WTC11 (cell line): ENCODE measurements around the gene KLHL7. TPM values are rescaled to one million over a fixed set of nuclear protein-coding genes. Genes with fewer than 3 reads are reported as not detected.

Experiments used
- ATAC-seq: fragments of 200-7000 bp; cut with Tn5 transposase; 2 replicates; pipeline ENCODE4 v1.10.0; 2021; ENCODE audit warnings: mild to moderate bottlenecking, moderate library complexity
- CTCF ChIA-PET: fragments of 300-600 bp; sonication (Branson Sonifier 250); formaldehyde crosslinking; loops from one replicate; lab custom pipeline; 2021; ENCODE audit warnings: antibody characterized with exemption; lab: Charles Lee
- POLR2A ChIA-PET: fragments of 350-600 bp; sonication (Branson Sonifier 250); formaldehyde crosslinking; loops from one replicate; lab custom pipeline; 2021; ENCODE audit warnings: antibody characterized with exemption; lab: Charles Lee
- DNase-seq: peaks from one replicate; pipeline ENCODE4 v3.0.0; 2021; ENCODE audit warnings: low spot score
- H3K27ac Mint-ChIP-seq: 2 replicates; pipeline ENCODE4 v1.8.0; 2021; ENCODE audit warnings: mixed read lengths
- H3K27me3 Mint-ChIP-seq: 2 replicates; pipeline ENCODE4 v1.8.0; 2021; ENCODE audit warnings: low read depth, mild to moderate bottlenecking, moderate library complexity, mixed read lengths
- H3K36me3 Mint-ChIP-seq: 2 replicates; pipeline ENCODE4 v1.8.0; 2021; ENCODE audit warnings: mixed read lengths
- H3K4me1 Mint-ChIP-seq: 2 replicates; pipeline ENCODE4 v1.8.0; 2022; ENCODE audit warnings: mixed read lengths
- H3K4me3 Mint-ChIP-seq: 2 replicates; pipeline ENCODE4 v1.8.0; 2021; ENCODE audit warnings: mild to moderate bottlenecking, moderate library complexity, mixed read lengths
- H3K9me3 Mint-ChIP-seq: 2 replicates; pipeline ENCODE4 v1.8.0; 2021; ENCODE audit warnings: mixed read lengths
- AR ChIP-seq: fragments of 250-450 bp; sonication (Bioruptor Pico); IDR thresholded peaks from 2 replicates; pipeline ENCODE4 v1.9.0; 2021; ENCODE audit warnings: mild to moderate bottlenecking
- CREB1 ChIP-seq: sonication (generic); formaldehyde crosslinking; IDR thresholded peaks from 2 replicates; pipeline ENCODE4 v1.8.0; 2023; ENCODE audit warnings: mild to moderate bottlenecking, missing genetic modification reagents
- ERG ChIP-seq: fragments of 250-450 bp; sonication (Bioruptor Pico); IDR thresholded peaks from 2 replicates; pipeline ENCODE4 v1.8.0; 2021; ENCODE audit warnings: mild to moderate bottlenecking
- ESRRA ChIP-seq: sonication (generic); formaldehyde crosslinking; IDR thresholded peaks from 2 replicates; pipeline ENCODE4 v1.8.1; 2022; ENCODE audit warnings: mild to moderate bottlenecking, missing genetic modification reagents, borderline replicate concordance
- GRHL2 ChIP-seq: fragments of 250-450 bp; sonication (Bioruptor Pico); IDR thresholded peaks from 2 replicates; pipeline ENCODE4 v1.8.0; 2022; ENCODE audit warnings: mild to moderate bottlenecking, moderate library complexity; ENCODE audit not compliant: insufficient replicate concordance, severe bottlenecking
- IRF2 ChIP-seq: sonication (generic); formaldehyde crosslinking; IDR thresholded peaks from 2 replicates; pipeline ENCODE4 v1.8.0; 2022; ENCODE audit warnings: low read depth, missing genetic modification reagents, borderline replicate concordance
- NFYB ChIP-seq: sonication (generic); formaldehyde crosslinking; conservative IDR thresholded peaks from 2 replicates; pipeline ENCODE4 v1.8.0; 2022; ENCODE audit warnings: low read depth, missing genetic modification reagents
- TEAD4 ChIP-seq: sonication (generic); formaldehyde crosslinking; IDR thresholded peaks from 2 replicates; pipeline ENCODE4 v1.8.0; 2022; ENCODE audit warnings: mild to moderate bottlenecking, missing genetic modification reagents
- ZNF121 ChIP-seq: sonication (generic); formaldehyde crosslinking; IDR thresholded peaks from 2 replicates; pipeline ENCODE4 v1.8.0; 2023; ENCODE audit warnings: missing genetic modification reagents
- ZNF219 ChIP-seq: sonication (generic); formaldehyde crosslinking; IDR thresholded peaks from 2 replicates; pipeline ENCODE4 v1.8.0; 2023; ENCODE audit warnings: missing genetic modification reagents, mild to moderate bottlenecking, borderline replicate concordance
- ZNF263 ChIP-seq: sonication (generic); formaldehyde crosslinking; IDR thresholded peaks from 2 replicates; pipeline ENCODE4 v1.8.1; 2022; ENCODE audit warnings: low read depth, mild to moderate bottlenecking, moderate library complexity, missing genetic modification reagents
- ZNF425 ChIP-seq: fragments of 250-450 bp; sonication (Bioruptor Pico); conservative IDR thresholded peaks from 2 replicates; pipeline ENCODE4 v1.9.0; 2021; ENCODE audit warnings: mild to moderate bottlenecking
- ZNF671 ChIP-seq: fragments of 250-450 bp; sonication (Bioruptor Pico); IDR thresholded peaks from 2 replicates; pipeline ENCODE4 v1.8.0; 2021; ENCODE audit warnings: mild to moderate bottlenecking
- total RNA-seq: library from RNA; stranded (reverse); gene quantifications from 3 replicates; pipeline ENCODE4 v1.2.3, GENCODE V29; 2021
- TF ChIP-seq, protein P1 (sequence below): fragments of 250-450 bp; sonication (Bioruptor Pico); IDR thresholded peaks from 2 replicates; pipeline ENCODE4 v2.1.2; 2022; ENCODE audit warnings: mild to moderate bottlenecking, moderate library complexity
- TF ChIP-seq, protein P2 (sequence below): fragments of 250-450 bp; sonication (Bioruptor Pico); IDR thresholded peaks from 2 replicates; pipeline ENCODE4 v1.9.0; 2021; ENCODE audit warnings: mild to moderate bottlenecking
- TF ChIP-seq, protein P3 (sequence below): sonication (generic); formaldehyde crosslinking; IDR thresholded peaks from 2 replicates; pipeline ENCODE4 v1.8.1; 2023; ENCODE audit warnings: mild to moderate bottlenecking, missing genetic modification reagents

The KLHL7 gene
- total RNA-seq, 1 experiment from 2014 or later, result 82.1 TPM

DNA sequence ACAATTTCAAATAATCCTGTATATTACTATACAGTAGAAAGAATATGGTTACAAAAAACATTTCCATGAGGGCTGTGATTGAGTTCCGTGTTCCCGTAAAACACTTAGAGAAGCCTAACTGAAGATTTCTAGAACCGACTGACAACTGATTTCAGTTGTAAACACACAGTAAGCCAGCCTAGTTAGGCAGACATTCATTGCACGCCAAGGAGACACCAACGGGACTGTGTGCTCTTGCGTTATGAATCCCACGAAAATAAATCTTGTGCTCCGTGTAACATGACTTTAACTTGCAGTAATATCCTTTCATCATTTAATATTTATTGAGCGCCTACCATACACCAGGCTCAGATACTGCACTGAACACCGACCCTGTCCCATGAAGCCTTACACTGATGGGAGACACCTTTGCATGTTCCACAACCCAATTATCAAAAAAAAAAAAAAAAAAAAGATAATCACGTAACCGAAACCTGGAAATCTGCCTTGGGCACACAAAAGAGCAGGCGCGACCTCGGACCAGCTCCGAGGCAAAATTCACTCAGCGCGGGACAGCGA is 420 bp upstream of the KLHL7 start:
- TF ChIP-seq CREB1 (CRISPR knock-in tag), result no peak
- no peak for TF ChIP-seq ZNF219 (CRISPR knock-in tag)
- no peak for TF ChIP-seq ZNF263 (CRISPR knock-in tag)
- no peak for TF ChIP-seq ZNF671 (CRISPR knock-in tag)
- TF ChIP-seq, protein P1, sequence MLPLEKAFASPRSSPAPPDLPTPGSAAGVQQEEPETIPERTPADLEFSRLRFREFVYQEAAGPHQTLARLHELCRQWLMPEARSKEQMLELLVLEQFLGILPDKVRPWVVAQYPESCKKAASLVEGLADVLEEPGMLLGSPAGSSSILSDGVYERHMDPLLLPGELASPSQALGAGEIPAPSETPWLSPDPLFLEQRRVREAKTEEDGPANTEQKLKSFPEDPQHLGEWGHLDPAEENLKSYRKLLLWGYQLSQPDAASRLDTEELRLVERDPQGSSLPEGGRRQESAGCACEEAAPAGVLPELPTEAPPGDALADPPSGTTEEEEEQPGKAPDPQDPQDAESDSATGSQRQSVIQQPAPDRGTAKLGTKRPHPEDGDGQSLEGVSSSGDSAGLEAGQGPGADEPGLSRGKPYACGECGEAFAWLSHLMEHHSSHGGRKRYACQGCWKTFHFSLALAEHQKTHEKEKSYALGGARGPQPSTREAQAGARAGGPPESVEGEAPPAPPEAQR (CRISPR knock-in tag), result no peak
- TF ChIP-seq, protein P2, sequence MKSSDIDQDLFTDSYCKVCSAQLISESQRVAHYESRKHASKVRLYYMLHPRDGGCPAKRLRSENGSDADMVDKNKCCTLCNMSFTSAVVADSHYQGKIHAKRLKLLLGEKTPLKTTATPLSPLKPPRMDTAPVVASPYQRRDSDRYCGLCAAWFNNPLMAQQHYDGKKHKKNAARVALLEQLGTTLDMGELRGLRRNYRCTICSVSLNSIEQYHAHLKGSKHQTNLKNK (CRISPR knock-in tag), result no peak
- no peak for TF ChIP-seq ZNF425 (CRISPR knock-in tag)
- no peak for TF ChIP-seq IRF2 (CRISPR knock-in tag)
- TF ChIP-seq TEAD4 (CRISPR knock-in tag), result no peak
- TF ChIP-seq AR (CRISPR knock-in tag), result no peak
- TF ChIP-seq ESRRA (CRISPR knock-in tag), result no peak
- TF ChIP-seq GRHL2 (CRISPR knock-in tag), result no peak
- TF ChIP-seq, protein P3, sequence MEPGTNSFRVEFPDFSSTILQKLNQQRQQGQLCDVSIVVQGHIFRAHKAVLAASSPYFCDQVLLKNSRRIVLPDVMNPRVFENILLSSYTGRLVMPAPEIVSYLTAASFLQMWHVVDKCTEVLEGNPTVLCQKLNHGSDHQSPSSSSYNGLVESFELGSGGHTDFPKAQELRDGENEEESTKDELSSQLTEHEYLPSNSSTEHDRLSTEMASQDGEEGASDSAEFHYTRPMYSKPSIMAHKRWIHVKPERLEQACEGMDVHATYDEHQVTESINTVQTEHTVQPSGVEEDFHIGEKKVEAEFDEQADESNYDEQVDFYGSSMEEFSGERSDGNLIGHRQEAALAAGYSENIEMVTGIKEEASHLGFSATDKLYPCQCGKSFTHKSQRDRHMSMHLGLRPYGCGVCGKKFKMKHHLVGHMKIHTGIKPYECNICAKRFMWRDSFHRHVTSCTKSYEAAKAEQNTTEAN (CRISPR knock-in tag), result no peak
- no peak for TF ChIP-seq NFYB (CRISPR knock-in tag)
- no peak for TF ChIP-seq ERG
- no peak for TF ChIP-seq ZNF121
- H3K27me3 Mint-ChIP-seq, result no peaks in the 10 kb centered on the region
- DNase-seq (no peak), ATAC-seq (peak; percentile 2; the same call in 1 of the 2 replicates)
- ChIA-PET CTCF (interaction anchor here (1.0 to 1.7 kb wide), 4 partner anchors 9 to 546 kb away, joined by 3 to 20 read pairs (median 6); no protein-coding TSS in a partner anchor), POLR2A (interaction anchor here (0.6 to 2.0 kb wide), 9 partner anchors 8 to 283 kb away, joined by 3 to 30 read pairs (median 5); partner anchors contain the start of genes NUP42 and TOMM7)
- peaks cover 31% of the 10 kb centered on the region for H3K4me1 Mint-ChIP-seq
- H3K9me3 Mint-ChIP-seq, result peaks cover 14% of the 10 kb centered on the region
- peaks cover 16% of the 10 kb centered on the region for H3K36me3 Mint-ChIP-seq
- H3K4me3 Mint-ChIP-seq, result peak overlapping the region; percentile 98
- H3K27ac Mint-ChIP-seq, result peak overlapping the region; percentile 99
